Measurements from ENCODE around the gene NEK1.
A peak's percentile ranks its signal among the peaks of the same experiment; 100 is the strongest.

The NEK1 gene

DNA sequence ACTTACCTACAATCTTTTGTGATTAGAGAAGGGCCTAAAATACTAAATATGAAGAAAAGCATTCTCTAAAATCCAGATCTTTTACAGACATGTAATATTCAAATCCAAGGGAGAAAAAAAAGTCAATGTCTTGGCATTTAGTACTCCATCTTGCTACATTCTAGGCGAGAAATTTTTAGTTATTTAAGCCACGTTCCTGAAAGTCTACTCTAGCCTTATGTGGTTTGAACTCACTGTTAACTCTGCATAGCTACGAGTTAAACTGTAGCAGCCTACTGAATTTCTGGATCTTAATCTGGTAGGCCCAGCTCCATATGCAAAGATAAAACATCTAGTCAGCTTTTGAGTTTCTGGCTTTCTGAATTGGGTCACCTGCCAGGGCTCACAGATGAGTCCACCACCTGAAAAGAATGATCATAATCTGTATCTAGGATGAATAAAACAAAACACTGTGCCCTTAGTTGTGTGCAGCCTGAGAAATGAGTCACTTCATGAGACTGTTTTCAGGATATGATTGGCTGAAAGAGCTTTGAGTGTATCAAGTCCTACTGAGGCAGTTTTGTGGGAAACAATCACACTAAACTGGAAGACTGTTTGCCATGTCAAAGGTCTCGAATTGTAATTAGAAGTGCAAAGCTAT lies 3.2 kb upstream of the NEK1 start:
- no peak for TF ChIP-seq CTCF (IDR thresholded peaks at IDR 0.05; ENCODE audit: low read length, missing control alignments)
- no peak for DNase-seq (ENCODE audit: low read depth)

GRCh38 chr4:169612871-169613859 lies 782 bp upstream of the NEK1 start:
- peak; percentile 77 for TF ChIP-seq CTCF (IDR thresholded peaks at IDR 0.05; ENCODE audit: low read length, missing control alignments)
- H3K4me3 ChIP-seq (replicated peaks; ENCODE audit: low read depth, low read length): peak overlapping the region; percentile 87
- peak; percentile 82 for DNase-seq (ENCODE audit: low read depth)

More for the DNA sequence above, 3.2 kb upstream of the NEK1 start:
- H3K4me3 ChIP-seq (replicated peaks; ENCODE audit: low read depth, low read length): no peak overlapping the region

DNA sequence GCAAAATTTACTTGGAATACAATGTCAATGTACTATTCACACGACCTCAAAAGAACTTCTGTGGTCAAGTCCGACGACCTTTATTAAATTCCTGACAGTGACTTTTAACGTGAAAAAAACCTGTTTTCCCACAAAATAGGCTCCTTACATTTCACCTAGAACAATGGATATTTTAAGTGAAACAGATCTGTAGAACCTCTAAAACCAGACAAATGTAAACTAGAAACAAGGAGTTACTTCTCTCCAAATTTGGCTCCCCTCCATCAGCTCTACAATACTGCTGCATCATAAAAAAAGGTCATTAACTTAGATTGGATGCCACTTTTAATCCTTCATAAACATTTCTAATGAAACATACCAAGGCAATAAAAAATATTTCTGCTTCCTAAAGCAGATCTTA lies 1.2 kb downstream of the NEK1 start:
- DNase-seq (ENCODE audit: low read depth): no peak
- TF ChIP-seq CTCF (IDR thresholded peaks at IDR 0.05; ENCODE audit: low read length, missing control alignments): no peak
- H3K4me3 ChIP-seq (replicated peaks; ENCODE audit: low read depth, low read length): peak overlapping the region; percentile 87

DNA sequence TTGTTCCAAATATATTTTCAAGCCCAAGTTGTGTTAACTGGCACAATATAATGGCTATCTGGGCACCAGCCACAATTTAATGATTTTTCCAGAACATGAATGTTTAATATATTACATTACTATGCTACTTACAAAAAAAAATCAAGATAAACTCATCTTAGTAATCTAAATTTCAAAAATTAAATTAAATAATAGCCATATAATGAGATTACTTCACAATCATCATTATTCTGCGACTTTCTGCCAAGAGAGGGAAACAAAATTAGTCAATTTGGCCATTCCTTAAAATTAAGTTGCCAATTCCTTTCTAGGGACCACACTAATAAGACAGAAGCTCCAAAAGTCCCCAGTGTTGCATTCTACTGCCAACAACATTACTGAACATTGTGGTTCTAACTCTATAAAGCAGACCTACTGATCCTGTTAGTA lies 7.5 kb downstream of the NEK1 start:
- DNase-seq (ENCODE audit: low read depth): no peak
- no peak for TF ChIP-seq CTCF (IDR thresholded peaks at IDR 0.05; ENCODE audit: low read length, missing control alignments)
- H3K4me3 ChIP-seq (replicated peaks; ENCODE audit: low read depth, low read length): no peak overlapping the region

GRCh38 chr4:169604131-169604900 lies 8.1 kb downstream of the NEK1 start:
- no peak overlapping the region for H3K4me3 ChIP-seq (replicated peaks; ENCODE audit: low read depth, low read length)
- no peak for TF ChIP-seq CTCF (IDR thresholded peaks at IDR 0.05; ENCODE audit: low read length, missing control alignments)
- DNase-seq (ENCODE audit: low read depth): peak; percentile 73

DNA sequence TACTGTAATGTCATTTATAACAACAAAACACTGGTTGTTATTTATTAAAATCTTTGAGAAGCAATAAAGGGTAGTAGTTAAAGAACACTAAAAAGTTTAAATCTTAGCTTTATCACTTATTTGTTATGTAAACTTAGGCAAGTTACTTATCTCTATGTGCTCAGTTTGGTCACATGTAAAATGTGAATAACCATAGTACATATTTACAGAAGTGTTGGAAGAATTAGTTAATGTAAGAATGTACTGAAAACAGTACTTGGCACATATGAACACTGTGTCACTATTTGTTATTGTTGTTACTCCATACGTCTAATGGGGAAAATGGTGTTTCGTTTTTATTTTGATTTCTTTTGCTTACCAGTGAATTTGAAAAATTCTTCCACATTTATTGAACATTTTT lies 9.1 kb downstream of the NEK1 start:
- TF ChIP-seq CTCF (IDR thresholded peaks at IDR 0.05; ENCODE audit: low read length, missing control alignments): no peak
- no peak overlapping the region for H3K4me3 ChIP-seq (replicated peaks; ENCODE audit: low read depth, low read length)
- DNase-seq (ENCODE audit: low read depth): no peak

Measured in fibroblast of pulmonary artery (primary cell).